Measurements from ENCODE around the gene ARHGAP5. TPM values are rescaled to one million over a fixed set of nuclear protein-coding genes. Genes with fewer than 3 reads are reported as not detected.
A peak's percentile ranks its signal among the peaks of the same experiment; 100 is the strongest.

Gene ARHGAP5
- total RNA-seq, 1 donor from 2014 or later, result 182 TPM

DNA sequence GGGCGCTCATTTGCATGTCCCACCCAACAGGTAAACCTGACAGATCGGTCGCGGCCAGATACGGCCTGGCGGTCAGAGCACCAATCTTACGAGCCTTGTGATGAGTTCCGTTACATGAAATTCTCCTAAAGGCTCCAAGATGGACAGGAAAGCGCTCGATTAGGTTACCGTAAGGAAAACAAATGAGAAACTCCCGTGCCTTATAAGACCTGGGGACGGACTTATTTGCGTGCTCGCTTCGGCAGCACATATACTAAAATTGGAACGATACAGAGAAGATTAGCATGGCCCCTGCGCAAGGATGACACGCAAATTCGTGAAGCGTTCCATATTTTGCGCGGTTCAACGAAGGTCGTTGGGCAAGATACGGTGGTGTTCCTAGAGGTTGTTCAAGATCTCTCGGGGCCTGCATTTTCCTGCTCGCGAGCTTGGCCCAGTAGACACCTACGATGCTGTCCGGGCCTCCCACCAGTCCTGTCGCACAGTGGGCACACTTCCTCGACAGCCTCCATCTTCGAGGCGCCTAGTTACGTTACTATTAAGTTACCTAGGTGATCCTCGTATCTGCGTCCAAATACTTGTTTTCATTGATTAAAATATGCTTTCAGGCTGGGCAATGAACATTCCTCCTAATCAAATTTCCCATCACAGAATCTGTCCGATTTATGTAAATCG is 124.8 kb downstream of the ARHGAP5 start, which contains the start of gene RNU6-7:
Gene RNU6-7, plus strand, starts transcription at position 230 of the 675 bp plus-strand sequence.
- DNase-seq (ENCODE audit: low spot score, unreplicated experiment), result peak; percentile 14

DNA sequence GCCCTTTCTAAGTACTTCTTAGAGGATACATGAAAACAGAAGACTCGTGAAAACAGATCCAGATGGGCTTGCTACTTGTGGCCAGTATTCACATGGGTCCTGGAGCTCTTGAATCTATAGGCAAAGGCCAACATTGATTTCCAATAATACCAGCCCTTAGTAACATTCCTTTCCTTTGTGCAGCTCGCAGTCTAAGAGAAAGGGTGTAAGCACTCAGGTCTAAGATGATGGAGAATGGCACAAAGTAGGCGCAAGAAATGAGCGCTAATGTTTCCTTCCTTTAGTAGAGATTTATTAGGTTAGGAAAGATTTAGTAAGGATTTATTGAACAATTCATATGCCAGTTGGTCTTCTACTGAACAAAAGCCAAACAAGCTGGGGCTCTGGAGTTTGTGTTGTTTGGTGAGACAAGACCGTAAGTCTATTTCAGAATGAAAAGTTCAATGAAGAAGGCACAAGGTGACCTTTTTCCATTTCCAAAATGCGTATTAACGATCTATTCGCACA is 125.4 kb downstream of the ARHGAP5 start:
- TF ChIP-seq CTCF (IDR thresholded peaks at IDR 0.05; ENCODE audit: unreplicated experiment), result no peak
- H3K27me3 Mint-ChIP-seq, result no peaks in the 10 kb centered on the region
- H3K4me1 Mint-ChIP-seq (ENCODE audit: low read depth), result peaks cover 18% of the 10 kb centered on the region
- peak overlapping the region; percentile 86 for H3K4me3 Mint-ChIP-seq (ENCODE audit: low read depth)
- H3K9me3 Mint-ChIP-seq (ENCODE audit: low read depth), result no peaks in the 10 kb centered on the region
- peak overlapping the region; percentile 100 for H3K27ac Mint-ChIP-seq
- DNase-seq (ENCODE audit: low spot score, unreplicated experiment), result no peak
- no peaks in the 10 kb centered on the region for H3K36me3 Mint-ChIP-seq (ENCODE audit: insufficient read depth)

More for the DNA sequence above, 124.8 kb downstream of the ARHGAP5 start, which contains the start of gene RNU6-7:
- Mint-ChIP-seq H3K36me3 (ENCODE audit: insufficient read depth) (no peaks in the 10 kb centered on the region), H3K27ac (peak within 1 kb of the TSS; percentile 100), H3K4me1 (ENCODE audit: low read depth) (peaks cover 18% of the 10 kb centered on the region), H3K9me3 (ENCODE audit: low read depth) (no peaks in the 10 kb centered on the region), H3K27me3 (no peaks in the 10 kb centered on the region), H3K4me3 (ENCODE audit: low read depth) (peak within 1 kb of the TSS; percentile 86)
- no peak for TF ChIP-seq CTCF (IDR thresholded peaks at IDR 0.05; ENCODE audit: unreplicated experiment)

GRCh38 chr14:32202998-32203882 is 126.1 kb downstream of the ARHGAP5 start, which contains the start of gene RNU6-8:
TSS of gene RNU6-8 (minus strand) at chr14:32203269.
- Mint-ChIP-seq H3K9me3 (ENCODE audit: low read depth) (no peaks in the 10 kb centered on the region), H3K27me3 (no peaks in the 10 kb centered on the region), H3K27ac (peak within 1 kb of the TSS; percentile 100), H3K36me3 (ENCODE audit: insufficient read depth) (no peaks in the 10 kb centered on the region), H3K4me1 (ENCODE audit: low read depth) (peaks cover 18% of the 10 kb centered on the region), H3K4me3 (ENCODE audit: low read depth) (peak within 1 kb of the TSS; percentile 86)
- DNase-seq (ENCODE audit: low spot score, unreplicated experiment), result peak; percentile 90
- TF ChIP-seq CTCF (IDR thresholded peaks at IDR 0.05; ENCODE audit: unreplicated experiment), result no peak

DNA sequence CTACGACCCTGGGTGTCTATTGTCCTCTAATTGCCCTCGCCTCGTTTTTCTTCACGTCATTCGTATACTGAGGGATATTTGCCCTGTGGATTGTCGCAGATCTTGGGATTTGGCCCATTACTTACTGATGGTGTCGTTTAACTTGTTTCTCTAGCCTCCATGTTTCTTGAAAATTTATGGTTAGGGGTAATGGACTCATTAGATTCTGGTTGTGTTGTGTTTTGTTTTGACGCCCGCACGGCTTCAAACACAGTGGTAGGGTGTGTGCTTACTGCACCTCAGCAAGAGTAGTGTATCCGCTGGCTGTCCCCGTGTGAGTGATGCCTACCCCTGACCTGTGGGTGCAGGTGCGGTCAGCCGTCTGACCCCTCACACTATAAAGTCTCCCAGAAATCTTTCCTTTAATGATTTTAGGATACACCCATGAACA is 126.8 kb downstream of the ARHGAP5 start:
- DNase-seq (ENCODE audit: low spot score, unreplicated experiment), result no peak
- TF ChIP-seq CTCF (IDR thresholded peaks at IDR 0.05; ENCODE audit: unreplicated experiment), result no peak
- no peaks in the 10 kb centered on the region for H3K9me3 Mint-ChIP-seq (ENCODE audit: low read depth)
- peaks cover 18% of the 10 kb centered on the region for H3K4me1 Mint-ChIP-seq (ENCODE audit: low read depth)
- H3K36me3 Mint-ChIP-seq (ENCODE audit: insufficient read depth), result no peaks in the 10 kb centered on the region
- H3K4me3 Mint-ChIP-seq (ENCODE audit: low read depth), result peak overlapping the region; percentile 86
- peak overlapping the region; percentile 100 for H3K27ac Mint-ChIP-seq
- no peaks in the 10 kb centered on the region for H3K27me3 Mint-ChIP-seq

- Mint-ChIP-seq H3K4me3 (ENCODE audit: low read depth) (no peak overlapping the region), H3K27me3 (no peaks in the 10 kb centered on the region)
Observed at GRCh38 chr14:32205554-32205953, 128.4 kb downstream of the ARHGAP5 start.

More at GRCh38 chr14:32205554-32205953, 128.4 kb downstream of the ARHGAP5 start:
- no peak for TF ChIP-seq CTCF (IDR thresholded peaks at IDR 0.05; ENCODE audit: unreplicated experiment)
- H3K27ac Mint-ChIP-seq, result no peak overlapping the region
- H3K4me1 Mint-ChIP-seq (ENCODE audit: low read depth), result peaks cover 16% of the 10 kb centered on the region
- no peak for DNase-seq (ENCODE audit: low spot score, unreplicated experiment)
- no peaks in the 10 kb centered on the region for H3K36me3 Mint-ChIP-seq (ENCODE audit: insufficient read depth)
- no peaks in the 10 kb centered on the region for H3K9me3 Mint-ChIP-seq (ENCODE audit: low read depth)
